ENCODE measurements around the gene U2AF2. TPM values are rescaled to one million over a fixed set of nuclear protein-coding genes. Genes with fewer than 3 reads are reported as not detected.

U2AF2 gene
- polyA plus RNA-seq, 1 donor (not counting 4 experiments of a cell fraction or from before 2014, with no cell fraction given), result 109 TPM

GRCh38 chr19:55698256-55698655 is 43.4 kb downstream of the U2AF2 start:
- H3K4me3 ChIP-seq (ENCODE audit: control insufficient read depth in 2 of 3, extremely low read depth in 1 of 3, insufficient read depth in 2 of 3, low read depth in 1 of 3, low read length in 3 of 3), result no peak overlapping the region
- no peaks in the 10 kb centered on the region for H3K9me1 ChIP-seq (ENCODE audit: control insufficient read depth, extremely low read depth, insufficient read depth, low read length)
- FAIRE-seq, result no peak
- no peak overlapping the region for H2AFZ ChIP-seq (ENCODE audit: control insufficient read depth, low read length)
- dilution Hi-C loops (cut with MboI; ENCODE audit: extremely low pct_ligation_motif_present, low sequenced_read_pairs), result no loop called here
- TF ChIP-seq CTCF (optimal IDR thresholded peaks at IDR 0.05 in 1 of 3, IDR thresholded peaks at IDR 0.05 in 1 of 3, conservative IDR thresholded peaks at IDR 0.05 in 1 of 3; ENCODE audit: extremely low read depth in 1 of 3, insufficient read depth in 2 of 3, low read length in 3 of 3), result no peak
- no peak for TF ChIP-seq EZH2 (IDR thresholded peaks at IDR 0.05; ENCODE audit: low read length)
- no peak overlapping the region for H3K27ac ChIP-seq (ENCODE audit: control insufficient read depth, insufficient read depth, low read length)
- H3K79me2 ChIP-seq (ENCODE audit: control insufficient read depth, insufficient read depth, low read length), result no peaks in the 10 kb centered on the region
- DNase-seq (ENCODE audit: low read depth, low spot score), result no peak
- peaks cover 8 to 37% of the 10 kb centered on the region in 2 experiments for H3K36me3 ChIP-seq (ENCODE audit: control insufficient read depth in 2 of 2, extremely low read depth in 1 of 2, insufficient read depth in 2 of 2, low read length in 2 of 2)
- H4K20me1 ChIP-seq (ENCODE audit: control insufficient read depth, extremely low read depth, insufficient read depth, low read length), result no peaks in the 10 kb centered on the region
- no peaks in the 10 kb centered on the region for H3K4me1 ChIP-seq (ENCODE audit: control insufficient read depth, extremely low read depth, insufficient read depth, low read length)
- no peaks in the 10 kb centered on the region for H3K9me3 ChIP-seq (ENCODE audit: control insufficient read depth, low read depth, low read length)
- H3K27me3 ChIP-seq (ENCODE audit: control insufficient read depth, extremely low read depth, insufficient read depth, low read length), result no peaks in the 10 kb centered on the region
- H3K4me2 ChIP-seq (ENCODE audit: control insufficient read depth, extremely low read depth, insufficient read depth, low read depth, low read length), result no peak overlapping the region
- H3K9ac ChIP-seq (ENCODE audit: control insufficient read depth, extremely low read depth, insufficient read depth, low read length), result no peak overlapping the region

- no peak overlapping the region for H3K4me2 ChIP-seq (ENCODE audit: control insufficient read depth, extremely low read depth, insufficient read depth, low read depth, low read length)
- no peak for DNase-seq (ENCODE audit: low read depth, low spot score)
- H3K79me2 ChIP-seq (ENCODE audit: control insufficient read depth, insufficient read depth, low read length), result no peaks in the 10 kb centered on the region
- no peaks in the 10 kb centered on the region for H3K9me1 ChIP-seq (ENCODE audit: control insufficient read depth, extremely low read depth, insufficient read depth, low read length)
- peaks cover 11 to 38% of the 10 kb centered on the region in 2 experiments for H3K36me3 ChIP-seq (ENCODE audit: control insufficient read depth in 2 of 2, extremely low read depth in 1 of 2, insufficient read depth in 2 of 2, low read length in 2 of 2)
- H2AFZ ChIP-seq (ENCODE audit: control insufficient read depth, low read length), result no peak overlapping the region
- no peak for FAIRE-seq
- no peaks in the 10 kb centered on the region for H3K4me1 ChIP-seq (ENCODE audit: control insufficient read depth, extremely low read depth, insufficient read depth, low read length)
- H3K27me3 ChIP-seq (ENCODE audit: control insufficient read depth, extremely low read depth, insufficient read depth, low read length), result no peaks in the 10 kb centered on the region
- no peak overlapping the region for H3K9ac ChIP-seq (ENCODE audit: control insufficient read depth, extremely low read depth, insufficient read depth, low read length)
- H4K20me1 ChIP-seq (ENCODE audit: control insufficient read depth, extremely low read depth, insufficient read depth, low read length), result no peaks in the 10 kb centered on the region
- H3K4me3 ChIP-seq (ENCODE audit: control insufficient read depth in 2 of 3, extremely low read depth in 1 of 3, insufficient read depth in 2 of 3, low read depth in 1 of 3, low read length in 3 of 3), result no peak overlapping the region
- TF ChIP-seq CTCF (optimal IDR thresholded peaks at IDR 0.05 in 1 of 3, IDR thresholded peaks at IDR 0.05 in 1 of 3, conservative IDR thresholded peaks at IDR 0.05 in 1 of 3; ENCODE audit: extremely low read depth in 1 of 3, insufficient read depth in 2 of 3, low read length in 3 of 3) (no peak), EZH2 (IDR thresholded peaks at IDR 0.05; ENCODE audit: low read length) (no peak)
- no peak overlapping the region for H3K27ac ChIP-seq (ENCODE audit: control insufficient read depth, insufficient read depth, low read length)
- dilution Hi-C loops (cut with MboI; ENCODE audit: extremely low pct_ligation_motif_present, low sequenced_read_pairs), result no loop called here
- no peaks in the 10 kb centered on the region for H3K9me3 ChIP-seq (ENCODE audit: control insufficient read depth, low read depth, low read length)
Measured at GRCh38 chr19:55699221-55699620, 44.4 kb downstream of the U2AF2 start.

All from keratinocyte (primary cell).